H9 (cell line): Measurements from ENCODE around the gene RALA. TPM values are rescaled to one million over a fixed set of nuclear protein-coding genes. Genes with fewer than 3 reads are reported as not detected.

Experiments used
- DNase-seq: peaks from one replicate; pipeline ENCODE4 v3.0.0-alpha.2; 2017
- H2AFZ ChIP-seq: one replicate; pipeline ENCODE4 v1.6.1; 2013; ENCODE audit warnings: mild to moderate bottlenecking, low read length, control low read depth, moderate library complexity
- H2AK5ac ChIP-seq: 2 replicates; pipeline ENCODE4 v1.6.1; 2013; ENCODE audit warnings: low read length, control low read depth, mixed read lengths; ENCODE audit not compliant: insufficient read length
- H2BK120ac ChIP-seq: one replicate; pipeline ENCODE4 v1.6.1; 2013; ENCODE audit warnings: low read depth, mild to moderate bottlenecking, low read length, control low read depth, inconsistent platforms; ENCODE audit not compliant: poor library complexity, severe bottlenecking
- H2BK12ac ChIP-seq: 2 replicates; pipeline ENCODE4 v1.6.1; 2013; ENCODE audit warnings: low read length, control low read depth, mixed read lengths, low read depth; ENCODE audit not compliant: insufficient read length
- H2BK15ac ChIP-seq: 2 replicates; pipeline ENCODE4 v1.6.1; 2013; ENCODE audit warnings: low read depth, low read length, control low read depth
- H2BK20ac ChIP-seq: one replicate; pipeline ENCODE4 v1.6.1; 2013; ENCODE audit warnings: low read depth, mild to moderate bottlenecking, low read length, control low read depth, inconsistent platforms; ENCODE audit not compliant: poor library complexity, severe bottlenecking
- H2BK5ac ChIP-seq: 2 replicates; pipeline ENCODE4 v1.6.1; 2013; ENCODE audit warnings: low read length, control low read depth, mixed read lengths; ENCODE audit not compliant: insufficient read length
- H3K14ac ChIP-seq: 2 replicates; pipeline ENCODE4 v1.6.1; 2013; ENCODE audit warnings: low read length, control low read depth; ENCODE audit not compliant: insufficient read depth
- H3K18ac ChIP-seq: 2 replicates; pipeline ENCODE4 v1.6.1; 2013; ENCODE audit warnings: low read depth, mild to moderate bottlenecking, mixed read lengths, low read length, control low read depth; ENCODE audit not compliant: insufficient read length
- H3K23ac ChIP-seq: 2 replicates; pipeline ENCODE4 v1.6.1; 2013; ENCODE audit warnings: low read length, control low read depth, mixed read lengths, low read depth; ENCODE audit not compliant: insufficient read length
- H3K23me2 ChIP-seq: 2 replicates; pipeline ENCODE4 v1.6.1; 2013; ENCODE audit warnings: low read depth, mild to moderate bottlenecking, mixed read lengths, low read length, control low read depth; ENCODE audit not compliant: insufficient read length, poor library complexity, severe bottlenecking
- H3K27ac ChIP-seq: 2 replicates; pipeline ENCODE4 v1.5.1; 2013; ENCODE audit warnings: low read length, control low read depth, mixed read lengths, low read depth; ENCODE audit not compliant: insufficient read length
- H3K27me3 ChIP-seq: 2 replicates; pipeline ENCODE4 v1.6.1; 2013; ENCODE audit warnings: low read length, control low read depth, inconsistent platforms; ENCODE audit not compliant: insufficient read depth
- H3K4ac ChIP-seq: 2 replicates; pipeline ENCODE4 v1.6.1; 2013; ENCODE audit warnings: low read depth, mild to moderate bottlenecking, control low read depth, inconsistent platforms, low read length, moderate library complexity
- H3K4me1 ChIP-seq: 2 replicates; pipeline ENCODE4 v1.6.1; 2013; ENCODE audit warnings: low read length, control low read depth, inconsistent platforms; ENCODE audit not compliant: insufficient read depth
- H3K4me2 ChIP-seq: 2 replicates; pipeline ENCODE4 v1.6.1; 2013; ENCODE audit warnings: low read length, control low read depth, mixed read lengths; ENCODE audit not compliant: insufficient read length, insufficient read depth
- H3K56ac ChIP-seq: 2 replicates; pipeline ENCODE4 v1.6.1; 2013; ENCODE audit warnings: low read depth, mild to moderate bottlenecking, mixed read lengths, low read length, control low read depth; ENCODE audit not compliant: insufficient read length
- H3K79me1 ChIP-seq: 2 replicates; pipeline ENCODE4 v1.6.1; 2013; ENCODE audit warnings: low read depth, mild to moderate bottlenecking, moderate library complexity, low read length, control low read depth, inconsistent platforms; ENCODE audit not compliant: insufficient read depth, poor library complexity, severe bottlenecking
- H3K79me2 ChIP-seq: 2 replicates; pipeline ENCODE4 v1.6.1; 2013; ENCODE audit warnings: low read length, control low read depth, inconsistent platforms; ENCODE audit not compliant: insufficient read depth
- H3K9ac ChIP-seq: 2 replicates; pipeline ENCODE4 v1.6.1; 2013; ENCODE audit warnings: low read length, control low read depth, mixed read lengths; ENCODE audit not compliant: insufficient read length; ENCODE audit errors: extremely low read depth
- H3K9me3 ChIP-seq: one replicate; pipeline ENCODE4 v1.6.1; 2013; ENCODE audit warnings: low read depth, low read length, inconsistent platforms; ENCODE audit not compliant: control insufficient read depth
- H3T11ph ChIP-seq: one replicate; pipeline ENCODE4 v1.6.1; 2013; ENCODE audit warnings: mild to moderate bottlenecking, low read length, control low read depth, inconsistent platforms
- H4K20me1 ChIP-seq: one replicate; pipeline ENCODE4 v1.6.1; 2013; ENCODE audit not compliant: control insufficient read depth, insufficient read length, insufficient read depth
- H4K5ac ChIP-seq: 2 replicates; pipeline ENCODE4 v1.6.1; 2013; ENCODE audit warnings: low read depth, mild to moderate bottlenecking, mixed read lengths, low read length, control low read depth; ENCODE audit not compliant: insufficient read length
- H4K8ac ChIP-seq: replicated peaks from 2 replicates; pipeline ENCODE4 v1.6.1; 2013; ENCODE audit warnings: low read length, control low read depth, mixed read lengths, low read depth; ENCODE audit not compliant: insufficient read length
- H4K91ac ChIP-seq: 2 replicates; pipeline ENCODE4 v1.6.1; 2013; ENCODE audit warnings: low read depth, mild to moderate bottlenecking, moderate library complexity, mixed read lengths, low read length, control low read depth; ENCODE audit not compliant: insufficient read length
- H3K27ac Mint-ChIP-seq, 3 experiments: 2 replicates in 2 of 3; 3 replicates in 1 of 3; pipeline ENCODE4 v1.8.0; 2020 to 2021; ENCODE audit warnings: mixed read lengths in 3 of 3, mild to moderate bottlenecking in 1 of 3, moderate library complexity in 1 of 3
- H3K27me3 Mint-ChIP-seq: 2 replicates; pipeline ENCODE4 v1.8.0; 2021; ENCODE audit warnings: low read depth, mild to moderate bottlenecking, moderate library complexity, mixed read lengths
- H3K36me3 Mint-ChIP-seq, 3 experiments: 2 replicates in 2 of 3; 3 replicates in 1 of 3; pipeline ENCODE4 v1.8.0; 2020 to 2021; ENCODE audit warnings: low read depth in 3 of 3, mixed read lengths in 3 of 3; ENCODE audit not compliant: insufficient read depth in 1 of 3
- H3K4me1 Mint-ChIP-seq, 2 experiments: 2 replicates each; pipeline ENCODE4 v1.8.0; 2020; ENCODE audit warnings: mixed read lengths in 2 of 2
- H3K4me3 Mint-ChIP-seq, 2 experiments: 2 replicates in 1 of 2; 3 replicates in 1 of 2; pipeline ENCODE4 v1.8.0; 2020 to 2021; ENCODE audit warnings: mild to moderate bottlenecking in 2 of 2, mixed read lengths in 2 of 2, moderate library complexity in 1 of 2
- H3K9me3 Mint-ChIP-seq, 2 experiments: 2 replicates in 1 of 2; 3 replicates in 1 of 2; pipeline ENCODE4 v1.8.0; 2020; ENCODE audit warnings: mild to moderate bottlenecking in 2 of 2, mixed read lengths in 2 of 2, moderate library complexity in 1 of 2
- whole genome bisulfite sequencing: extraction: QIAGEN DNeasy Blood & Tissue Kit; methylation state at CpG from one replicate; pipeline ENCODE4 v1.1.7; 2013; ENCODE audit warnings: missing lambda C conversion rate, low lambda C conversion rate, mixed read lengths; ENCODE audit not compliant: insufficient read length; ENCODE audit errors: extremely low coverage; 5-methylcytosine and 5-hydroxymethylcytosine counted together
- total RNA-seq: library from RNA; stranded (reverse); gene quantifications from 2 replicates; pipeline ENCODE4 v1.2.1, GENCODE V29; 2021
- TF ChIP-seq, protein P1 (sequence below): fragments of 200-600 bp; sonication (generic); conservative IDR thresholded peaks from 3 replicates; pipeline ENCODE4 v1.8.0; 2021; ENCODE audit warnings: antibody characterized with exemption, mild to moderate bottlenecking

The RALA gene
- total RNA-seq, 1 experiment from 2014 or later = 57.5 TPM

DNA sequence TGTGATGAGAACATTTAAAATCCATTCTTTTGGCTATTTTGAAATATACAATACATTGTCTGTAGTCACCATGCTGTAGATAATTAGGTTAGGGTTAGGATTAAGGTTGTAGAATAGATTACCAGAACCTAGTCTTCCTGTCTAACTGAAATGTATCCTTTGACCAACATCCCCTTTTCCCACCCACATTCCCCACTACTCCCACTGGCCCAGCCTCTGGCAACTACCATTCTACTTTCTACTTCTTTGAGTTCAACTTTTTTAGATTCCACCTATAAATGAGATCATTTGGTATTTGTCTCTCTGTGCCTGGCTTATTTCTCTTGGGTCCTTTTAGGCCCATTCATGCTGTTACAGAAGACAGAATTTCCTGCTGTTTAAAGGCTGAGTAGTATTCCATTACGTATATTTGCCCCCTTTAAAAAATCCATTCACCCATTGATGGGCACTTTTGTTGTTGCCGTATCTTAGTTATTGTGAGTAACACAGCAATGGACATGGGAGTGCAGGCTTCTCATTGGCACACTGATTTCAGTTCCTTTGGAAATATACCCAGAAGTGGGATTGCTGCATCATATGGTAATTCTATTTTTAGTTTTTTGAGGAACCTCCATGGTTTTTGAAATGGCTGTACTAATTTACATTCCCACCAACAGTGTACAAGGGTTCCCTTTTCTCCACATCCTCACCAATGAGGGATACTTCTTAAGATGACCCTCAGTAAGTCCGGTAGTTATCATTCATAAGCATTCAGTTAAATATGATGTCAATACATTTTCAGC is 104.0 kb downstream of the RALA start:
- WGBS = no CpG with 5 or more reads among the region's 3 CpGs
- H3K9me3 ChIP-seq = no peaks in the 10 kb centered on the region
- Mint-ChIP-seq H3K36me3 (peaks cover 0 to 3% (median 0%) of the 10 kb centered on the region in 3 experiments; a peak in 1 of 7 replicates), H3K27ac (no peak overlapping the region), H3K27me3 (peaks cover 21% of the 10 kb centered on the region), H3K9me3 (0 out of 5 replicates have a peak, but pooled peaks cover 0 to 2% of the 10 kb centered on the region in 2 experiments), H3K4me1 (peaks cover 11 to 15% of the 10 kb centered on the region in 2 experiments), H3K4me3 (no peak overlapping the region)
- H3K4ac ChIP-seq = no peak overlapping the region
- no peak overlapping the region for H2AFZ ChIP-seq
- no peak overlapping the region for H2BK120ac ChIP-seq
- no peak overlapping the region for H3K56ac ChIP-seq
- H3K14ac ChIP-seq = no peak overlapping the region
- H3K4me1 ChIP-seq = no peaks in the 10 kb centered on the region
- no peak for DNase-seq
- H3K79me1 ChIP-seq = no peaks in the 10 kb centered on the region
- no peak overlapping the region for H4K8ac ChIP-seq
- H3K23ac ChIP-seq = no peak overlapping the region
- H3K27me3 ChIP-seq = no peaks in the 10 kb centered on the region
- H3K27ac ChIP-seq = no peak overlapping the region
- H3K9ac ChIP-seq = no peak overlapping the region
- TF ChIP-seq, protein P1, sequence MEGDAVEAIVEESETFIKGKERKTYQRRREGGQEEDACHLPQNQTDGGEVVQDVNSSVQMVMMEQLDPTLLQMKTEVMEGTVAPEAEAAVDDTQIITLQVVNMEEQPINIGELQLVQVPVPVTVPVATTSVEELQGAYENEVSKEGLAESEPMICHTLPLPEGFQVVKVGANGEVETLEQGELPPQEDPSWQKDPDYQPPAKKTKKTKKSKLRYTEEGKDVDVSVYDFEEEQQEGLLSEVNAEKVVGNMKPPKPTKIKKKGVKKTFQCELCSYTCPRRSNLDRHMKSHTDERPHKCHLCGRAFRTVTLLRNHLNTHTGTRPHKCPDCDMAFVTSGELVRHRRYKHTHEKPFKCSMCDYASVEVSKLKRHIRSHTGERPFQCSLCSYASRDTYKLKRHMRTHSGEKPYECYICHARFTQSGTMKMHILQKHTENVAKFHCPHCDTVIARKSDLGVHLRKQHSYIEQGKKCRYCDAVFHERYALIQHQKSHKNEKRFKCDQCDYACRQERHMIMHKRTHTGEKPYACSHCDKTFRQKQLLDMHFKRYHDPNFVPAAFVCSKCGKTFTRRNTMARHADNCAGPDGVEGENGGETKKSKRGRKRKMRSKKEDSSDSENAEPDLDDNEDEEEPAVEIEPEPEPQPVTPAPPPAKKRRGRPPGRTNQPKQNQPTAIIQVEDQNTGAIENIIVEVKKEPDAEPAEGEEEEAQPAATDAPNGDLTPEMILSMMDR = no peak
- H2BK12ac ChIP-seq = no peak overlapping the region
- no peak overlapping the region for H3T11ph ChIP-seq
- no peaks in the 10 kb centered on the region for H4K20me1 ChIP-seq
- H4K91ac ChIP-seq = no peak overlapping the region
- no peak overlapping the region for H2BK20ac ChIP-seq
- no peak overlapping the region for H2AK5ac ChIP-seq
- H2BK15ac ChIP-seq = no peak overlapping the region
- no peak overlapping the region for H4K5ac ChIP-seq
- no peak overlapping the region for H3K18ac ChIP-seq
- no peaks in the 10 kb centered on the region for H3K79me2 ChIP-seq
- no peak overlapping the region for H2BK5ac ChIP-seq
- H3K4me2 ChIP-seq = no peak overlapping the region
- H3K23me2 ChIP-seq = no peaks in the 10 kb centered on the region
